ENCODE data around the gene CCDC107. TPM values are rescaled to one million over a fixed set of nuclear protein-coding genes. Genes with fewer than 3 reads are reported as not detected.
"Not testable (repeated sequence)": the region's sequence is repeated elsewhere in the genome, so short reads cannot be mapped to it uniquely, and the experiment has no call there.

The CCDC107 gene
- total RNA-seq, 1 donor from 2014 or later, result 11.9 TPM

DNA sequence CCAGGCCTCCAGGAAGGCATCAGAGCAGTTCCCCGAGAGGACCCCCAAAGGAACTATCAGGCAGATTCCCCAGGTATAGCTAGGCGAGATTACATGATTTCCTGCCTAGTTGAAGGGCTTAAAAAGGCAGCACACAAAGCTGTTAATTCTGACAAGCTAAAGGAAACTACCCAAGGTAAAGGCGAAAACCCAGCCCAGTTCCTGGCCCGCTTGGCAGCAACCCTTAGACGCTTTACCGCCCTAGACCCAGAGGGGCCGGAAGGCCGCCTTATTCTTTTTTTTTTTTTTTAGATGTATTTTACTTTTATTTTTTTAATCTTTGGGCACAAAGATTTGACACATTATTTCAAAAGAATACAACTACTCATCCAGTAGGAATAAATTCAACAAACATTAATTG is 19.3 kb upstream of the CCDC107 start:
- not testable (repeated sequence) for DNase-seq (ENCODE audit: low read depth)

DNA sequence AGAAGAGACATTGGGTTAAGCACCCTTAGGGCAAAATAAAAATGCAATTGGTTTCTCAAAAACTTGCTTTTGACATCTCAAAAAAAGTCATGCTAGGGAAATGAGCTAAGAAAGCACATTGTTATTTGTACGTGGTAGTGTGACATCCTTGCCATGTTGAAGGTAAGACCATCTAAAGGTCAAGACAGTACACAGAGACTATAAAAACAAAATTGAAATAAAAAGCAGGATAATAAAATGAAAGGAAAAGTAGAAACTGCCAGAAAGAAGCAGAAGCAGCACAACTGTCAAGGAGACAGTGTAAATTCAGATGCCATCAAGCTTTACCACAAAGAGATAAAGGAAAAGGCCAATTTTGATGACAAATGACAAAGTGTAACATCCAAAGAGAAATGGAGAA is 18.9 kb upstream of the CCDC107 start:
- not testable (repeated sequence) for DNase-seq (ENCODE audit: low read depth)

DNA sequence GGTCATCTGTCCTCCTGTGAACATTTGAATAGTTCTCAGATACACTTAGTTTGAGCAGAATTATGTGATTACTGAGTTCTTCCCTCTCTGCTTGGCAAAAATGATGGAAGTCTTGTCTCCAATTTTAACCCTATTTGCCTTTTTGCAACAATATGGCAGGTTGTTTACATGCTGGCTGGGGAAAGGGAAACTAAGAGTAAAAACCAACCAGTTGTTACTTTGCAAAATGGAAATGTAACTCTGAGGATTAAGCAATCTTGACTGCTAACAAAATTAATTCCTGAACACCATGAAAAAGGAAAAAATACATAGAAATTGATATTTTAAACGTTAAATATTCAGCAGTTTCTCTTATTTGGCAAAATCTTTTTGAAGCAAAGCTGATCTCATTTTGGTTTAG is 18.5 kb upstream of the CCDC107 start:
- DNase-seq (ENCODE audit: low read depth), result no peak

DNA sequence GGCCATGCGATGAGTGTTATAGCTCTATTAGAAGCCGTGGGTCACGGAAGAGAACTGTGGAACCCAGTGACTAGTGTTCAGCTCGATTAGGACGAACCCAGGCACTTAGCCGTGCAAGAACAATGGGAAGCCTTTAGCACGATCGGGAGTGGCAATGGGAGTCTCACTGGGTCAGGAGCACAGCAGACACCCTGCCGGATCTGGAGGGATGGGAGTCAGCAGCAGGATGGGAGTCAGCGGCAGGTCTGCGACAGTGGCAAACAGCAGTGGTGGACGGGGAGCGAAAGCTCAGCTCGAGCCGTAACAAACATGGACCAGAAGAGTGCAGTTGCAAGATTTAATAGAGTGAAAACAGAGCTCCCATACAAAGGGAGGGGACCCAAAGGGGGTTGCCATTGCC is 17.7 kb upstream of the CCDC107 start:
- not testable (repeated sequence) for DNase-seq (ENCODE audit: low read depth)

DNA sequence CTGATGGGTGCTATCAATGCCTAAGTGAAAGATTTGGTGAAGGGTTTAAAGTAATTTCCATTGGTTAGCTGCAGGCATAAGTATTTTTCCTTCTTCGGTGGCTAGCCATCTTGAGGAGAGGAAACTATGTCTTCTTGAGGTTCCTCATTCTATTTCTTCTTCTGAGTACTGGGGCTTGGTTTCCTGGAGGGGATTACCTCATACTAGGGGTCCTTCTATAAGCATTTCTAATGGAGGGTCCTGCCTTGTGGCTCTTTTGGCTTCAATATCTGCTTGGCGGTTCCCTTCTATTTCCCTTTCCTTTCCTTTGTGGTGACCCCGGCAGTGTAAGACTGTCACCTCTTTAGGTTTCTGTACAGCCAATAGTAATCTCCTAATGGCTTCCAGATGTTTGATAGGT is 16.6 kb upstream of the CCDC107 start:
- not testable (repeated sequence) for DNase-seq (ENCODE audit: low read depth)

DNA sequence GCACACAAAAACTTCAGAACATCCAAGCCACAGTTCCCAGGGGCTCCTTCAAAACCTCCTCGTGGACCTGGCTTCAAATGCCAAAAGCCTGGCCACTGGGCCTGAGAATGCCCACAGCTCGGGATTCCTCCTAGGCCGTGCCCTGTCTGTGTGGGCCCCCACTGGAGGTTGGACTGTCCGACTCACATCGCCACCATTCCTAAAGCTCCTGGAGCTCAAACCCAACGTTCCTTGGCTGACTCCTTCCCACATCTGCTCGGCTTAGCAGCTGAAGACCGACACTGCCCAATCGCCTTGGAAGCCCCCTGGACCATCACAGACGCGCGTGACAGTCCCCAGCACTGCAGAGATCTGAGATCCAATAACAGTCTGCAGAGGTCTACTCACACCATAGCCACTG is 15.0 kb upstream of the CCDC107 start:
- no peak for DNase-seq (ENCODE audit: low read depth)

DNA sequence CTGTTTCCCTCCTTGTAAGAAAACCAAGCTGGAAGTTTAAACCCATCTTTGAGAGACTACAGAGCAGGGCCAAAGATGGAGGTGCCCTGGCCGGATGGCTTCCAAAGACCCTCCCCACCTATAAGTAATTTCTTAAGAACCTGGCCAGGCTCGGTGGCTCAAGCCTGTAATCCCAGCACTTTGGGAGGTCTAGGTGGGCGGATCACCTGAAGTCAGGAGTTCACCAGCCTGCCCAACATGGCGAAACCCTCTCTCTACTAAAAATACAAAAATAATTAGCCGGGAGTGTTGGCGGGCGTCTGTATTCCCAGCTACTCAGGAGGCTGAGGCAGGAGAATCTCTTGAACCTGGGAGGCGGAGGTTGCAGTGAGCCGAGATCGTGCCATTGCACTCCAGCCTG is 12.4 kb upstream of the CCDC107 start:
- DNase-seq (ENCODE audit: low read depth), result not testable (repeated sequence)

DNA sequence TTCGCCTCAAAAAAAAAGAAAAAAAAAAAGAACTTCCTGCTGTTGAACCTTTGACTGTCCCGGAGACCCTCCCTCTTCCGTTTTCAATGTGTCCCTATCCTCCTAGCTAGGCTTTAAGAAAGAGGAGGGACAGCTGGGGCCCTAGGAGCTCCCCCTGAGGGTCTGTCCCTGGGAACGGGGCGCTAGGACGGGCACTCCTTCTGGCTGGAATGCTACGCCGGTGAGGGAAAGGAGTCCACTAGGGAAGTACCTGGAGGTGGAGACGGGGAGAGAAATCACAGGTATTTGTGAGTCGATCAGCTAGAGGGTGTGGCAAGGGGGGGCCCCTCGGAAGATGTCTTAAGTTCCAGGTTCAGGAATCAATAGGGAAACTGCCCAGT is 11.9 kb upstream of the CCDC107 start:
- peak; percentile 36 for DNase-seq (ENCODE audit: low read depth)

DNA sequence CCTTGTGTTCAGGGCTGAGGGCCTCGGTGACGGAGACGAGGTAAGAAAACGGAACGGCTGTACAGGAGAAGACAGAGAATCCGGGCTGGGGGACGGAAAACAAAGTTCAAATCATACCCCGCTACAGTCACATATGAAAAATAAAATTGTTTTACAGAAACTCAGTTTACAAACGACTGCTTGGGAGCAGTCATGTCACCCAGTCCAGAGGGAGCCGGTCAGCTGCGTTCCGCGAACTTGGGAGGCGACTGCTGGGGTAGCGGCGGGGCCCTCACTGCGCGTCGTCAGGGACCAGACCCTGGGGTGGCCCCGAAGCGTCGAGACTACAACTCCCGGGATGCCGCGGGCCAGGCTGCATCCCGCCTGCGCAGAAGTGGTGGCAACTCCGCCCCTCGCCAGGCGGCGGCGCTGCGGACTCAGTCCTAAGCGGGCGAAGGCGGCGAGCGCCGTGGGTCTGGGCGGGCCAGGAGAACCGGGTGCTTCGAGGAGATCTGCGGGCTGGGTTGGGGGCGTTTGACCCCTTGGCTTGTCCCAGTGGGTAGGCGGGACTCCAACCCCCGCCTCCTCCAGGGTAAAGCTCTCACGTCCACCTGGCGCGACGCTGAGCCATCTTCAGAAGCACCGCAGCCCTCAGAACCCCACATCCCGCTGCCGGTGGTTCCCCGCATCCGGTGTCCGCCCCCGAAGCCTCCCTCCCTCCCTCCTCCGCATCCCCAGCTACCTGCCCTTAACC is 11.4 kb upstream of the CCDC107 start:
- DNase-seq (ENCODE audit: low read depth), result peak; percentile 67

DNA sequence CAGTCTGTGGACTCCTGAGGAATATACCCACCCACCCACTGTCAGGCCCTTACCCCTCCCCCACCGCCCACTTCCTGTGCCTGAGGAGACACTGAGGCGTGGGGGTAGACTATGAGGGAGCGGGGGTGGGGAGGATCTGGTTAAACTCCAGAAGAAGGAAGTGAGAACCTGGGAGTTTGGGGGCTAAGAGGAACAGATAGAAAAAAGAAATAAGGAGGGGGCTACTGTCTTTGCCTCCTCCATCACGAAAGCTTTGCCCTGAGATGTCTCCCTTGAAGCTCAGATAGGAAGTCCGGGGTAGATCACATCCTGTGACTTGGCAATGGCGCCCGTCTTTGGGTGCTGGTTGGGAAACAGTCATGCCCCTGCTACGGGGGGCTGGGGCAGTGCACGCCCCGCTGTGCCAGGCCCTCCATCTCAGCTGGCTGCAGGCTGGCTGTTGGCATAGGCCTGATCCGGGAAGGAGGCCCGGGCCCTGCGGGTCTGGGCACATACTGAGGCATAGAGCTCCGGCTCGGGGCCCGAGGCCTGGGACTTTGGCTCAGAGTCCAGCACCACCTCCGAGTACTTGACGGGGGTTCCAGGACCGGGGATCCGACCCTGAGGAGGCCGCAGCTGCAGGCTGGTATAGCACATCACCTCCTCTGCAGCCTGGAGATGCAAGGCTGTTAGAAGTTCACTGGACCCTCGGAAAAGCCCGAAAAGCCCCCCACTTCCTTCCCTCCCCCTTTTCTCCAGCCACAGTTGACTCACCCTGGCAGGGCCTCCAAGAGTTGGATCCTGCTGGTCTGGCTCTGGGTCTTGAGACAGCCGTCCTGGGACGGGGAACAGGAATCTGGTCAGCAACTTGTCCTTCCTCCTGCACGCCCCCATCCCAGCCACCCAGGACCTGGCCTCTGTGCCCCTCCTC is 8.4 kb upstream of the CCDC107 start:
- no peak for DNase-seq (ENCODE audit: low read depth)

DNA sequence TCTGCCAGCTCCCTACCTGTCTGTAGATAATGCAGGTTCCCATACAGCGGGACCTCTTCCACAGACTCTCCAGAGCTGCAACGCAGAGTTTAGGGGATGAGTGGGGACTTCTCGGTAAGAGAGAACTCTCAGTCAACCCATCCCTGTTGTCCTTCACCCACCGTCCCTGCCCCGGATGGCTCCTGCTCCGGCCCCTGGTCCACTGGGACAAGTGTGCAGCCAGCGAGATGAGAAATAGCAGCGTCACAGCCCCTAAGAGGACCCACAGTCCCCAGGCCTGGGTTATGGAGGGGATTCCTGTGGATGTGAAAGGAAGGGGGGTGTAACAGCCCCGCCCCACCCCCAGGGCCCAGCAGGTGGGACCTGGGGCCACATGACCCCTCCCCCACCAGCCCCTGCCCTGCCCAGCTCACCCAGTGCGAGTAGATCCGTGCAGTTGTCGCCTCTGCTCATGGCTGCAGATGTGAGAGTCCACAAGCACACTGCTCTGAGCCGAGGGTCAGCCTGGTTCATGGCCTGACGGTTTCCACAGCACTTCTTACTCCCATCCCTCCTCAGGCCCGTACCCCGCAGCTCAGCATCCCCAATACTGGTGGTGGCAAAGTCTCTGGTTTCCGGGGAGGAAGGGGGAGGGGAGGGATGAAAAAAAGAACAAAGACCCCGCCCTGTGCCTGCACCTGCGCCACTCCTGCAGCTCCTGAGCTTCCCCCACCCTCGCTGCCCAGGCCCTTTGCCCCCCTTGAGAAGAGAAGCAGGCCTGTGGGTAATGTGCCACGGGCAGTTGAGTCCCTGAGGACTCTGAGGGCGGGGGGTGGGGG is 7.5 kb upstream of the CCDC107 start, which contains the start of gene SIT1:
SIT1 (minus strand) TSS at position 591 of the 818 bp plus-strand sequence; CDS start at position 513, 78 bp downstream.
- no peak for DNase-seq (ENCODE audit: low read depth)

DNA sequence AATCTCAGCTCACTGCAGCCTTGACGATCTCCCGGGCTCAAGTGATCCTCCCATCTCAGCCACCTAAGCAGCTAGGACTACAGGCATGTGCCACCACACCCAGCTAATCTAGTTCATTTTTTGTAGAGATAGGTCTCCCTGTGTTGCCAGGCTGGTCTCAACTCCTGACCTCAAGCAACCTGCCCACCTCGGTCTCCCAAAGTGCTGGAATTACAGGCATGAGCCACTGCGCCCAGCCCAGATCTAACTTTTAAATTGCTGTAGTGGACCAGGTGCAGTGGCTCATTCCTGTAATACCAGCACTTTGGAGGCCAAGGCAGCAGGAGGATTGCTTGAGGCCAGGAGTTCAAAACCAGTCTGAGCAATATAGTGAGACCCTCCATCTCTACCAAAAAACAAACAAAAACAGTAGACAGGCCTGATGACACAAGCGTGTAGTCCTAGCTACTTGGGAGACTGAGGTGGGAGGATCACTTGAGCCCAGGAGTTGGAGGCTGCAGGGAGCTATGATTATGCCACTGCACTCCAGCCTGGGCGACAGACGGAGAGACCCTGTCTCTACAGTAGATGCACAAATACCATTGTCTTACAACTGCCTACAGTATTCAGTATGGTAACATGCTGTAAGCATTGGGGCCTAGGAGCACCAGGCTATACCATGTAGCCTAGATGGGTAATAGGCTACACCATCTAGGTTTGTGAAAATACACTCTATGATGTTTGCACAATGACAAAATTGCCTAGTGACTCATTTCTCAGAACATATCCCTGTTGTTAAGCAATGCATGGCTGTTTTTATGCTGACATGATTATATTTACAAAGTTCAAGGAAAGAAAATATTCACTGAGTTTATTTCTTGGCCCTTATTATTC is 5.9 kb upstream of the CCDC107 start:
- peak; percentile 63 for DNase-seq (ENCODE audit: low read depth)

DNA sequence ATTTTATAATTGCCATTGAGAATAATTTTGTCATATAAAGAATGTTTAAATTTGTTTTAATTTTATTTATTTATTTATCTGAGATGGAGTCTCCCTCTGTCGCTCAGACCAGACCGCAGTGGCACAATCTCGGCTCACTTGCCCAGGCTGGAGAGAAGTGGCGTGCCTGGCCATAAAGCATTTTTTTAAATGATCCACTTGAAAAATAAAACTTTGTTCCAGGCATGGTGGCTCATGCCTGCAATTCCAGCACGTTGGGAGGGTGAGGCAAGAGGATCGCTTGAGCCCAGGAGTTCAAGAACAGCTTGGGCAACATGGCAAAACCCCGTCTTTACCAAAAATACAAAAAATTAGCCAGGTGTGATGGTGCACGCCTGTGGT is 5.3 kb upstream of the CCDC107 start:
- DNase-seq (ENCODE audit: low read depth), result no peak

DNA sequence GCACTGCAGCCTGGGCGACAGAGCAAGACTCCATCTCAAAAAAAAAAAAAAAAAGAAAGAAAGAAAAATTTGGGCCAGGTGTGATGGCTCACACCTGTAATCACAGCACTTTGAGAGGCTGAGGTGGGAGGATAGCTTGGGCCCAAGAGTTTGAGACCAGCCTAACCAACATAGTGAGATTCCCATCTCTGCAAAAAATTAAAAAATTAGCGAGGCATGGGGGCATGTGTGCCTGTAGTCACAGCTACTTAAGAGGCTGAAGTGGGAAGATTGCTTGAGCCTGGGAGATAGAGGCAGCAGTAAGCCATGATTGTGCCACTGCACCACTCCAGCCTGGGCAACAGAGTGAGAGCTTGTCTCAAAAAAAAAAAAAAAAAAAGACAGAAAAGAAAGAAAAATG is 4.5 kb upstream of the CCDC107 start:
- DNase-seq (ENCODE audit: low read depth), result no peak

DNA sequence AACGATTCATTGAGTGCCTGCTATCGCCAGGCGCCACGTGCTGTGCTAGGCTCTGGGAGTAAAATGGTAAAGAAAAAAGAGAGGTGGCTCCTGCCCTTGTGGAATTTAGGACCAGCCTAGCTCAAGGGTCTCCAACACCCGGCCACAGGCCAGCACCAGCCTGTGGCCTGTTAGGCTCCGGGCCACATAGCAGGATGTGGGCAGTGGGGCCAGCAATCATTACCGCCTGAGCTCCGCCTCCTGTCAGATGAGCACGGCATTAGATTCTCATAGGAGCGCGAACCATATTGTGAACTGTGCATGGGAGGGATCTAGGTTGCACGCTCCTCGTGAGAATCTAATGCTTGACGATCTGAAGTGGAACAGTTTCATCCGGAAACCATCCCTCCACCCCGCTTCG is 1.7 kb upstream of the CCDC107 start:
- DNase-seq (ENCODE audit: low read depth), result no peak

DNA sequence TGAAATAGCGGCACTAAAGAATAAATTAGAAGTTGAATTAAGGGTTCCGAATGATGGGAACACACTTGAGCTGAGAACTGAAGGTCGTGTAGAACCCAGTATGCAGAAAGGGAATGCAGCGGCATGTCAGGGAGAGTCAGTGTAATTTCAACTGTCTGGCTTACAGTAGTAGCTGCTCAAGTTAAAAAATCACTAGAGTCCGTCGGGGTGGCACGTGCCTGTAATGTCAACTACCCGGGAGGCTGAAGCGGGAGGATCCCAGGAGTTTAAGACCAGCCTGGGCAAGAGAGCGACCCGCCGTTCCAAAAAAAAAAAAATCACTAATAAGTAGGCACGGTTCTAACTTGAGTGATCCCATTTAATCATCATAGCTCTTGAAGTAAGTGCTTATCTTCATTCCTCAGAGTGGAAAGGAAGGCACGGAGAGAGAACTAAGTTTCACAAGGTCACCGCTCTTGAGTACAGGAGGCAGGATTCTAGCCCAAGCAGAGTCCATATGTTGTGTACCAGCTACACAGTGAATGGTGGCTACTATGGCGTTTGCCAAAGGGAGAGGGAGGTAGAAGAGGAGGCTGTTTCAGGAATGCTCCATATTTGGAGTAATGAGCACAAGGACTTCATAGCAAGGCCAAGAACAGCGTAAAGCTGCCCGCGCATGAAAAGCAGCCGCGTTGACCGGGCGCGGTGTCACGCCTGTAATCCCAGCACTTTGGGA is 1.1 kb upstream of the CCDC107 start:
- DNase-seq (ENCODE audit: low read depth), result peak; percentile 49

DNA sequence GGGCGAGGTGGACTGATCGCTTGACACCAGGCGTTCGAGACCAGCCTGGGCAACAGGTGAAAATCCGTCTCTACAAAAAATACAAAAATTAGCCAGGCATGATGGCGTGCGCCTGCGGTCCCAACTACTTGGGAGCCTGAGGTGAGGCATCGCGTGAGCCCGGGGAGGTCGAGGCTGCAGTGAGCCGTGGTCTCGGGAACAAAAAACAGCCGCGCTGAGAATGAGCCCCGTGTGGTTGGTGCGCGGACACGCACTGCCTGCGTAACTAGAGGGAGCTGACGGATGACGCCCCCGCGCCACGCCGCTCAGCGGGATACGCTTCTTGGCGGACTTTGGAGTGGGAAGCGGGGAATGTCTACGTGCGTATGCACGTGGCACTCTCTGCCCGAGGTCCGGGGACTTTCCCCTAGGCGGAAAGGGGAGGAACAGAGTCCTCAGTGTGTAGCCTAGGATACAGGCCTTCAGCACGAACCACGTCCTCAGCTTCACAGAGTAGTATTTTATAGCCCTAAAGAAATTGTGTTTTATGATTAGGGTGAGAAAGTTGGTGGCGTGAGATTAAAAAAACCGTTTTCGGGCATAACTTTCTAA is 451 bp upstream of the CCDC107 start, which contains the start of gene RMRP:
RMRP (minus strand) TSS at position 474 of the 591 bp plus-strand sequence.
- peak; percentile 99 for DNase-seq (ENCODE audit: low read depth)

DNA sequence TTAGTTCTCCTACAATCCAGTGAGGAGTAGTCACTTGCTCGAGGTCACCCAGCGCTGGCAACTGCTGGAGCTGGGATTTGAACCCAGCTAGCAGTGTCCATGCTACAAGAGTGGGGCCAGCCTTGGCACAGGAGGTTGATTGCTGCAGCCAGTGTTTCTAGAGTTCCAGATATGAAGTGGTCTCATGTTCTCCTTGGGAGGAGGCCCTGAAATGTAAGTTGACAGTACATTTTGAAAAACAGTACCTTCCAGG is 802 bp downstream of the CCDC107 start:
- peak; percentile 49 for DNase-seq (ENCODE audit: low read depth)

DNA sequence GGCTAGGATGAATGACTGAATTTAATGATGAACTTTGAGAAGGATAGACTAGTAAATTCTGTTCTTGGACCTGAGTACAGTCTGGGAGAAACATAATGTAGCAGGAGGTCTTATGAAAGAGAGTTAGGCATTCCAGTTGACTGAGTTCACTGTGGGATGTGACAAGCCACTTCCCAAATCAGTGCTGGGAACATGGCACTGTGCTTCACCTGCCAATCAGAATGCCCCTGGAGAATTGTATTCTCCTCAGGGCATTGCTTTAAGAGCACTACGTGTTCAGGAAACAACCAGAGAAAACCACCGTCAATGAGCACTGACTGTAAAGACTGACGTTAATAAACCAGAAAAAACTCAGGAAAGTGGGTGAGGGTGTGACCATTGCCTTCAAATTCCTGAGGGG is 1.2 kb downstream of the CCDC107 start:
- DNase-seq (ENCODE audit: low read depth), result peak; percentile 79

DNA sequence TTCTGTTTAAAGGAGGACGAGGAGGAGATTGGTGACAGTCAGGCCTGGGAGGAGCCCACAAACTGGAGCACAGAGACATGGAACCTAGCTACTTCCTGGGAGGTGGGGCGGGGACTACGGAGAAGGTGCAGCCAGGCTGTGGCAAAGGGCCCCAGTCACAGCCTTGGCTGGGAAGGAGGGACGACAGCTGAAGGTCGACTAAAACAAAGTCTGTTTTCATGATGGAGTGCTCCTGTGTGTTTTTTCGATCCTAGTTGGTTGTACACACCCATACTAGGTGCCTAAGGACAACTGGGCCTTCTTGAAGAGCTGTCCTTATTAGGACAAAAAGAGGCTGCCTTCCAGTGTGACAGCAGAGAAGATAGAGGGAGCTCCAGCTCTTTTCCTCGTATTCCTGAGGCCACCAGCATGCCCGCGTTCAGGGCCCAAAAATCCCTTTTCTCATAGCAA is 2.9 kb downstream of the CCDC107 start:
- DNase-seq (ENCODE audit: low read depth), result peak; percentile 49
